Right ventricle myocardium inferior (tissue), 1 donor: ENCODE data around the gene XIAP. TPM values are rescaled to one million over a fixed set of nuclear protein-coding genes. Genes with fewer than 3 reads are reported as not detected.
"Not testable (repeated sequence)": the region's sequence is repeated elsewhere in the genome, so short reads cannot be mapped to it uniquely, and the experiment has no call there.

Experiments
- ATAC-seq: fragments of 200-7000 bp; cut with Tn5 transposase; one replicate; pipeline ENCODE4 v1.9.1; 2020; ENCODE audit warnings: mild to moderate bottlenecking, moderate library complexity
- DNase-seq: peaks from one replicate; pipeline ENCODE4 v3.0.0; 2021; ENCODE audit errors: missing footprints
- intact Hi-C: fragments of 100-400 bp; cut with DNase I; formaldehyde crosslinking; loops from one replicate; pipeline ENCODE4 v1.11.0; 2022
- total RNA-seq: library from RNA; stranded (reverse); fragmentation: NEBNext Ultra II Directional; extraction: Animal tissue kit (Norgen Biotek cat#: 25700); gene quantifications from one replicate; pipeline ENCODE4 v1.2.1, GENCODE V29; 2021
- donor health status: DM: no; HTN: yes; CAD: no; lungs with severe emphysema.

The XIAP gene
- total RNA-seq, 1 donor from 2014 or later, result 21.4 TPM

DNA sequence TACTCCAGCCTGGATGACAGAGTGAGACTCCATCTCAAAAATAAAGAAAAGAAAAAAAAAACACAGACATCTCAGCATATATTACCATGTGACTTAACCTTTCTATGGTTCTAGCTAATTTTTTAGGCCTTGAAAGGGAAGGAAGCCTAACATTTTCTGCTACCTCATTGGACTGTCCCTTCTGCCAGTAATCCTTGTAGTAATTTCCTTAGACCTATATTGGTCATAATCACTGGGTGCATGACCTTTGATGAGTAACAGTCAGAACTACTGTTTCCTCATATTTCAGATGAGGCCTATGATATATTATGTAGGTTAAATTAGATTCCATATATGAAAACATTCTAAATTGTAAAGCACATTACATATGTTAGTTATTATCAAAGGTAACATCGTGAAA lies 9.6 kb downstream of the XIAP start:
- intact Hi-C loops, result no loop called here
- ATAC-seq, result no peak
- no peak for DNase-seq

DNA sequence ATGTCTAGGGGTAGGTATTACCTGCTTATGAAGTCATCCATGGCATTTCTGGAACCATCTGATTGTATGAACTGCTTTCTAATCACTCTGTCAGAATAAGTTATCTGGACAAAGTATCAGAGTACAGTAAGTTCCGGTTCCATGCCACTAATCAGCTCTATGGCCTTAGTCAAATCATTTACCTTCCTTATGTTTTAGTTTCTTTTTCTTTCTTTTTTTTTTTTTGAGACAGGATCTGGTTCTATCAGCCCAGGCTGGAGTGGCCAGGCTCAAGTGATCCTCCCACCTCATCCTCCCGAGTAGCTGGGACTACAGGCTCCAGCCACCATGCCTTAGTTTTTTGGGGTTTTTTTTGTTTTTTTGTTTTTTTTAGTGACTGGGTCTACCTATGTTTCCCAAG lies 11.5 kb downstream of the XIAP start:
- ATAC-seq (no peak), DNase-seq (no peak)
- intact Hi-C loops, result no loop called here

DNA sequence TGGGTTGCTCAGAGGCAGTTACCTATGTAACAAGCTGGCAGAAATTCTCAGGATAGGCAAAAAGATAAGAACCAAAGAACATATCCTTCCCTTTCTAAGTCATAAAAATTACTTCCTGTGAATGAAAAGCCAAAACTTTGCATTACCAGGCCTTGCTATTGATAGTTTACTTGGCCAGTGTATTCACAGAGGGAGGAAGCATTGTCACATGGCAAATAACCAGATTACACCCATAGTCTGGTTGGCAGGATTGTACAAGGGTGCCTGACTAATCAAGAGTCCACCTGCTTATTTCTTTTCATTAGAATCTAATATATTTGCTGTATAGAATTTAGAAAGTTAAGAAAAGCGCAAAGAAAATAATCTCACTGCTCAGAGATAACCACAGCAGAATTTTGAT lies 14.1 kb downstream of the XIAP start:
- intact Hi-C loops, result no loop called here
- DNase-seq, result no peak
- ATAC-seq, result no peak

GRCh38 chrX:123876177-123876576 lies 16.3 kb downstream of the XIAP start:
- no peak for DNase-seq
- intact Hi-C loops, result no loop called here
- no peak for ATAC-seq

DNA sequence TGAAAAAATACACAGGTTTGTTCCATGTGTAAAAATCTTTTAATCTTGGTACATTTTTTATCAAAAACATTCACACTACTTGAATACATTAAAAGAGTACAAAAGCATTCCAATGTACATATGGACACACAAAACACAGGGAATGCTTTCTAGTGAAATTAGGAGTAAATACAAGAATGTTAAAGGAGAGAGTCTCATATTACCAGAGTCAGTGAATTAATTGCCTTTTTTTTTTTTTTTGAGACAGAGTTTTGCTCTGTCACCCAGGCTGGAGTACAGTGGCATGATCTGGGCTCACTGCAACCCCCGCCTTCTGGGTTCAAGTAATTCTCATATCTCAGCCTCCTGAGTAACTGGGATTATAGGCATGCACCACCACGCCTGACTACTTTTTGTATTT lies 17.0 kb downstream of the XIAP start:
- intact Hi-C loops, result no loop called here
- no peak for ATAC-seq
- no peak for DNase-seq

- intact Hi-C loops, result no loop called here
- ATAC-seq, result no peak
- DNase-seq, result no peak
Measured at GRCh38 chrX:123878252-123878721, 18.4 kb downstream of the XIAP start.

DNA sequence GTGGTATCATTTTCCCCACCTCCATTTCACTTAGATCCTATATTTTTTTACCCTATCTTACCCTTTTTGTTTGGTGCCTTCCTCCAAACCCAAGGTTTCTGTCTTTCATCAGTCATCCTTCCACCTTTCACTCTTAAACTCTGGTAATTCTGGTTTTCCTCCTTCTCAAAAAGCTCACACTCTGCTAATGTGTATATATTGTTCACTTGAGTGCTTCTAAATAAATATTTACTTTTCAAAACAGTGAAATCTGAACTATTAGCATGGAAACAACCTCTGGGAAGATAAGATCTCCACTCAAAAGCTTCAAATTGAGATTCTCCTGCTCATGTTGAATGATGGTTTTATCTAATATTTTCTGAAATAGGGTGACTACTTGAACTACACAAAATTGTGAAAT lies 21.5 kb downstream of the XIAP start:
- DNase-seq (no peak), ATAC-seq (no peak)
- intact Hi-C loops, result no loop called here

GRCh38 chrX:123882391-123882790 lies 22.5 kb downstream of the XIAP start:
- no peak for ATAC-seq
- intact Hi-C loops, result no loop called here
- no peak for DNase-seq

- DNase-seq, result no peak
- intact Hi-C loops, result no loop called here
- ATAC-seq, result no peak
Measured at GRCh38 chrX:123884809-123885408, 25.1 kb downstream of the XIAP start.

DNA sequence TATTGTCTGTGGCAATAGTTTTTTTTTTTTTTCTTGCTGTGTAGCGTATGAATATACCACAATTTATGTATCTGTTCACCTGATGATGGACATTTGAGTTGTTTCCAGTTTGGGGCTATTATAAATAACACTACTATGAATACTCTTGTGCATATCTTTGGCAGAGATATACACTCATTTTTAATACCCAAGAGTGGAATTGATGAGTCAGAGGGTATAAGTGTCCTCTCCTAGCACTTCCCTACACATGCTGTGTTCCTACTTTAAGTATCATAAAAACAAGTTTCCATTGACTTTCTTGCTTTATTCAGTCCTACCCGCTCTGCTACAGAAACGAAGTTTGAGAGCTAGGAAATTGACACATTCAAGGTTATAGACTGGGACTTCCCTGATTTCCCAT lies 39.8 kb downstream of the XIAP start:
- ATAC-seq (no peak), DNase-seq (no peak)
- intact Hi-C loops, result no loop called here

DNA sequence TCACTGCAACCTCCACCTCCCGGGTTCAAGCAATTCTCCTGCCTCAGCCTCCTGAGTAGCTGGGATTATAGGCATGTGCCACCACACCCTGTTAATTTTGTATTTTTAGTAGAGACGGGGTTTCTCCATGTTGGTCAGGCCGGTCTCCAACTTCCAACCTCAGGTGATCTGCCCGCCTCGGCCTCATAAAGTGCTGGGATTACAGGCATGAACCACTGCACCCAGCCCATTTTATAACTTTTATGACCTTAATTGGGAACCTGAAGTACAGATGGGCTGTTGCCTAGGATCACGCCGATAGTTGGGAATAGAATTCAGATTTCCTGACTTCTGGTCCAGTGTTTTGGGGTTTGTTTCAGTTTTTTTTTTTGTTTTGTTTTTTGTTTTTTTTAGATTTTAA lies 43.4 kb downstream of the XIAP start:
- ATAC-seq, intact Hi-C loops, DNase-seq: not testable (repeated sequence)

DNA sequence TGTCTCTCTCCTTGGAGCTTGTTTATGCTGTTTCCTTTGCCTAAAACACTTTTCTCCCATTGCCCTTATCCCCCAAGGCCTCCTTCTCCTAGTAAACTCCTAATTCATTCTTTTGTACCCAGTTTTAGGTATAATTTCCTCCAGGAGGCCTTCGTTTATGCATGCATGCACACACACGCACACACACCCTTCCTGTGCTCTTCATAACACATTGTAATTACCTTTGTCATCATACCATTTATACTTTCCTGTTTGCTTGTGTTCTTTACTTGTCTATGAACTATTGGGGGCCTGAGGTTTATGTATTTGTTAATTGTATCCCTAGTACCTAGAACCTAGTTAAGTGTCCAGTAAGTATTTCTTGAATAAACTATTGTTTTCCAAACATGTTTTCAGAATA lies 45.5 kb downstream of the XIAP start:
- ATAC-seq, result no peak
- DNase-seq, result no peak
- intact Hi-C loops, result no loop called here

- ATAC-seq, result peak; percentile 52
- intact Hi-C loops, result no loop called here
- no peak for DNase-seq
Measured at GRCh38 chrX:123906557-123907316, 46.9 kb downstream of the XIAP start.

DNA sequence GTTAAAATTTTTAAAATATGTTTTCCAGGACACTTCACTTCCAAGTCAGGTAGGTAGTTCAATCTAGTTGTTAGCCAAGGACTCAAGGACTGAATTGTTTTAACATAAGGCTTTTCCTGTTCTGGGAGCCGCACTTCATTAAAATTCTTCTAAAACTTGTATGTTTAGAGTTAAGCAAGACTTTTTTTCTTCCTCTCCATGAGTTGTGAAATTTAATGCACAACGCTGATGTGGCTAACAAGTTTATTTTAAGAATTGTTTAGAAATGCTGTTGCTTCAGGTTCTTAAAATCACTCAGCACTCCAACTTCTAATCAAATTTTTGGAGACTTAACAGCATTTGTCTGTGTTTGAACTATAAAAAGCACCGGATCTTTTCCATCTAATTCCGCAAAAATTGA lies 49.7 kb downstream of the XIAP start:
- DNase-seq, result no peak
- intact Hi-C loops, result no loop called here
- no peak for ATAC-seq

- intact Hi-C loops, result no loop called here
- DNase-seq (no peak), ATAC-seq (no peak)
Measured at GRCh38 chrX:123917069-123917468, 57.2 kb downstream of the XIAP start.

- no peak for ATAC-seq
- DNase-seq, result no peak
- intact Hi-C loops, result no loop called here
Measured at GRCh38 chrX:123918106-123918721, 58.4 kb downstream of the XIAP start.

DNA sequence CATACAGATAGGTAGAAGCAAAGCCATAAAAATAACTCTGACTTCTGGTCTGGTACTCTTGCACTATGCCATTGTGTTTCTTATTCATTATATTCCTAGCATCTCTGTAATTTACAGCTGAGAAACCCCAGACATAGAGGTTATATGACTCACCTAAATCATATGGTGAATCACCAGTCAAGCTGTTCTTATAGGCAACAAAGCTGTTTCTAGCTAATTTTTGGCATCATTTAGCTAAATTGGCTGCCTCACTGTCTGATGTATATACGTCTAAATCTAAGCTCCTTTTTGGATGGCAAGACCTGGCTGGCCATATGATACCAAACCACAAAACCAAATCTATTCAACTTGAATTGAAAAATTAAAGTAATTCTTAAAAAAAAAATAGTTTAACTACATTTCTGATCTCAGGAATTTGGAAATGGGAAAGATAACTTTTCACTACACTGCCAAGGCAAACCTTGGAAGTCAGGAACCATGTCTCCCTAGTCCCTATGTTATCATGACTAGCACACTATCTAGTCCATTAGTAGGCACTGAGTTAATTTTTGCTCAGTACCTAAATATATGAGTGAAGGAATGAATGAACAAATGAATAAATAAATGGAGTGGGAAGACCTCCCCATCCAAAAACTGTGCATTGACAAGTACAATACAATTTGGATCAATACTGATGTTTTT lies 60.4 kb downstream of the XIAP start:
- ATAC-seq (no peak), DNase-seq (no peak)
- intact Hi-C loops, result no loop called here

GRCh38 chrX:123923211-123923610 lies 63.4 kb downstream of the XIAP start:
- ATAC-seq (no peak), DNase-seq (no peak)
- intact Hi-C loops, result no loop called here

GRCh38 chrX:123924186-123924585 lies 64.3 kb downstream of the XIAP start:
- no peak for ATAC-seq
- no peak for DNase-seq
- intact Hi-C loops, result no loop called here

- ATAC-seq, result no peak
- intact Hi-C loops, result no loop called here
- no peak for DNase-seq
Measured at GRCh38 chrX:123927845-123928244, 68.0 kb downstream of the XIAP start.
